GM21576 (cell line): ENCODE results near the gene TRAF3IP3.
A peak's percentile ranks its signal among the peaks of the same experiment; 100 is the strongest.

Experiments used
- ATAC-seq: cut with Tn5 transposase; IDR thresholded peaks from one replicate; pipeline ENCODE4 v1.9.1; 2021; ENCODE audit warnings: mild to moderate bottlenecking, moderate library complexity; ENCODE audit not compliant: unreplicated experiment

Gene TRAF3IP3

DNA sequence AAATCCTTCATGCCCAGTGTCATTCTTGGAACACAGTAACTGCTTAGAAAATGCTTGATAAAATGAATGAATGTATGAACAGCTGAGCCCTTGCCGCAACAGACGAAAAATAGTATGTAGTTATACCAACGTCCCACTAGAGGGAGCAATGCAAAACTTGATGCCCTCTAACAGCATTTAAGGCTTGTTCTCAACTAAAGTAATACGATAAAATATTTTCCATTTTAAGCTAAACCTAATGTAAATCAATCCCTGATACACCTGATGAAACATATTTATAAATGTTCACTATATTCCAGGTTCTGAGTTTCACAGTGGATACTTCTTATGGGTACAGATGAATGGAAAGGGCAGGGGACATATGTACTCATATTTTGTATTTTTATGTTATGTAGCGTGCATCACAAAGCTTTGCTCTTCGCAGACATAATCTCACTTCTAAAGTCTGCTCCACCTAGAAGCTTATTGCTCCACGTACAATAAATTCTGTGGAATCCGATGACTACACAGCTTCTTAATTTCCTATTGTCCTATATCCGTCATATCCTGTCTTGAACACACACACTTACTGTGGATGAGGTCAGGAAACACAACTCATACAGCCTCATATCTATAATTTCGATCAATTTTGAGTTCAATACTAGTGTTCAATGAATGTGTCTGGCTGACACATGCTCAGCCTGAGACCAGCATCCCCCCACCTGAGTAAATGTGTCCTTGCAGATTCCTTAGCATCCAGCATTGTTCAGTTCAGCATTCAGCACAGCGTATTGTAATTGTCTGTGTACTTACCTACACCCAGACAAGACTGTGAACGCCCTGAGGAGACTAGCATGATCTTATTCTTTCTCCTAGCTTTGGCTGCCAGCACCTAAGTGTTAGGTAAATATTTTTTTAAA lies 67.5 kb downstream of the TRAF3IP3 start:
- ATAC-seq: no peak

DNA sequence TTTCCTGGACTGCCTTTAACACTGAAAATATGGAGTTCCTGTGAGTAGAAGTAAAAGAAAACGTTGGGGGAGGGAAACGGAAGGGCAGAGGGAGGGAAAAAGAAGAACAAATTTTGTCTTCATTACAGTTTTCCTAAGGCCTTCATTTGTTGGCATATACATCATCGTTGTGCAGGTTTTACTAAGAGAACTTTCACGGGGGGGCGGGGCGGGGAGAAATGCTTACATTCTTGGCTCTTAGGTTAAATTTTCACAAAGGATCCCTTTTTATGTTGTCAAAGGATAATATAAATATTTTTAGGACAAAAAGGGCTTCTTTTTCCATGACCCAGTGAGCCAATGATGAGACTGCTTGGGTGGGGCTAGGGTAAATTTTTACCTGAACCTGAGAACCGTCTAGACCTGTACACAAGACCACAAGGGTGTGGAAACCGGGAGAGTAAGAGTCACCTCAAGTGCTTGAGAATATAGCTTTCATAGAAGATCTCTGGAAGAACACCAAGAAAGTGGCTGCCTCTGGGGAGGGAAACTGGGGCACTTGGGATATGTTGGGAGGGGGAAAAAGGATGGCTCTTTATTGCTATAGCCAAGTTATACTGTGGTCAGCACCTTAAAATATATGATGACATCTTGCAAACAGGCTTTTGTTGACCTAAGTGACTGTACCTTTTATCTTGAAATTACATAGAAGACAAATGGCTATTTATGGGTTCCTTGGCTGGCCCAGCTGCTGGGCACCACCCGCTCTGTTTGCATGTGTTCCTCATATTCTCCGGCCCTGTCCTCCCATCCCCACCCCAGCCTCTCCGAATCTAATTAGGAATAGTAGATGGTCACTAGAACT lies 70.0 kb downstream of the TRAF3IP3 start:
- no peak for ATAC-seq

DNA sequence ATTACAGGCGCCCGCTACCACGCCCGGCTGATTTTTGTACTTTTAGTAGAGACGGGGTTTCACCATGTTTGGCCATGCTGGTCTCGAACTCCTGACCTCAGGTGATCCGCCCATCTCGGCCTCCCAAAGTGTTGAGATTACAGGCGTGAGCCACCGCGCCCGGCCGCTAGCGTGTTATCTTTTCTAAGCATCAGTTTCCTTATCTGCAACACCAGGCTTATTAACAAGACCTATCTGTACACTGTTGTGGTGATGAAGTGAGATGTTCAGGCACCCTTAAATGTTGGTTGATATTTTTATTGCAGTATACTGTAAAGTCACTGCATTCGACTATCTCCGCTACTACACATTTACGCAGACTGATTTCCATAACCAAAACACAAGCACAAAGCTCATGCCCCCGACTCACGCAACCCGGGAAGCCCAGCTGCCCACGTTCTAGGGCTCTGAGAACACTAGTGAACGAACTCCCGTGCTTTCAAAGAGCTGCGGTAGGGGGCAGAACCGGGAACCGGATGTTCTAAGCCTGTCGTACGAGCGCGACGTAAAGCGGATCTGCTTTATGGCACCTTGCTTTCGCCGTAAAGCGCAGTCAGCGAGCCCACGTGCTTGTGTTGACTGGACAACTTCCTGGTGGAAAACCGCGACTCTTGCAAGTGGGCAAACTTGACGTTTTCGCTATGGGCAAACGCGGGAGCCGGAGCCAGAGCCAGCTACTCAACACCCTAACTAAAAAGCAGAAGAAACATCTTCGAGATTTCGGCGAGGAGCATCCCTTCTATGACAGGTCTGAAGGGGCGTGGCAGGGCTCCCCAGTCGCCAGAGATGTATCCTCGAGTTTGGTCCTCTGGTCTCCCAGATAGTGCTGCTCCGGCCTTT lies 71.8 kb downstream of the TRAF3IP3 start, which contains the start of gene UTP25:
Gene UTP25 (plus strand): TSS at position 589 of the 879 bp plus-strand sequence. CDS start 92 bp downstream, at position 681.
- peak; percentile 91 for ATAC-seq

DNA sequence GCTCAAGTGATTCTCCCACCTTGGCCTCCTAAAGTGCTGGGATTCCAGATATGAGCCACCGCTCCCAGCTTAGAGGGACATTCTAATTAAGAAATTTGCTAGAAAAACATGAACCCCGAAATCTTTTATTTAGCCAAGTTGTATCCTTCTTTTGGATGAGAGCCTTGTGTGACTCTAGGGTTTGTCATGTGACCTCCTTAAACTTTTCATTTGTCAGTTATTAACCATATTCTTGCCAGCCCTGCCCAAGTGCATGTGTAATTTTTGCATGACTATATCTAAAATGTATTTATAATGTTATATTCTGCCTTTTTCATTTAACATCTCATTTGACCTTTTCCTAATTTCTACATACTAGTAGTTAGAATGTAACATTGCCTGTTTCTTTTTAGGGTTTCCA lies 73.9 kb downstream of the TRAF3IP3 start:
- ATAC-seq: no peak

DNA sequence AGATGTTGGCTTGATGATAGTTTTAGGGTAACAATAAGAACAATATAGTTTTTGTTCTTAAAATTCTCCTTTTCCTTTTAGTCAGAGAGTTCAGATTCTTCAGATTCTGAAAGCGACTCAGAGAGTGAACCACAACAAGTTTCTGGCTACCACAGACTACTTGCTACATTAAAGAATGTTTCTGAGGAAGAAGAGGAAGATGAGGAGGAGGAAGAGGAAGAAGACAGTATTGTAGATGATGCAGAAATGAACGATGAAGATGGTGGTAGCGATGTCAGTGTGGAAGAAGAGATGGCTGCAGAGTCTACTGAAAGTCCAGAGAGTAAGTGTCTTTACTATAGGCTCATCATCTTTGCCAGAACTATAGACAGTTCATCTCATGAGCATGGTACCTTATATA lies 74.9 kb downstream of the TRAF3IP3 start:
- no peak for ATAC-seq

DNA sequence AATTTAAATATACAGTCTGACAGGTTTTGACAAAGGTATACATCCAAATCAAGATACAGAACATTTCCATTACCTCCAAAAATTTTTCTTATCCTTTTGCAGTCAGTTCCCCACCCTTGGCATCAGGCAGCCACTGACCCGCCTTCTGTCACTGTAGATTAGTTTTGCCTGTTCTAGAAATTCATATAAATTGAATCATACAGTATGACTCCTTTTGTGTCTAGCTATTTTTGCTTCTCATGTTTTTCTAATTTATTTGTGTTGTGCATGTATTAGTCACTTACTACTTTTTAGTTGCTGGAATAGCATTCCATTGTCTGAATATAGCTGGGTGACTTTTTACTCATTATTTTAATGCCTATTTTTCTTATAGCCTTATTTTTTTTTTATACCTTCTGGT lies 75.8 kb downstream of the TRAF3IP3 start:
- ATAC-seq: no peak
